ENCODE data around the gene OCIAD2.

The OCIAD2 gene

DNA sequence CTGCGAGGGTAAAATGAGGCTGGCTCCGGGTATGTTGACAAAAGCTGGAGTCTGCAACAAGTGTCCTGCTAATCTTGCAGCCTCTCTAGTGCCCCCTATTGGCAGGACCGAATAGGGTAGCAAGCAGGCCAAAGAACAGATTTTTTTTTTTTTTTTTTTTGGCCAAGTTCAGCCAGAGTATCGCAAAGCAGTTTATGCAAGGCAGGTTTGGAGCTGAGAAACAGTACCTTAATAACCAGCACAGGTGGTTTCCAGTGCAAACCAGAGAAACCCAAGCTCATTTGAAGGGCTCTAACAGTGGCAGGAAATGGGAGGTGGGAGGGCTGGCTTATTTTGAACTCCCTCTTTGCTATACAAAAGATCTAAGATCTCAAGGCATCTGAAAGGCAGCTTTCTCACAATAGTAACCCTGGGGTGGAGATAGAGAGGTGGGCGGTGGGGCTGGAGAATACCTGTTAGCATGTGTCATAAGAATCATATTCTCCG, 38.2 kb upstream of the OCIAD2 start:
- peak; percentile 39; the same call in 1 of the 2 replicates for TF ChIP-seq CTCF (IDR thresholded peaks at IDR 0.05; ENCODE audit: control insufficient read depth, extremely low read depth, insufficient read depth)
- no peak overlapping the region for H3K4me3 ChIP-seq (ENCODE audit: low read depth, low read length)
- DNase-seq (ENCODE audit: low read depth): no peak

DNA sequence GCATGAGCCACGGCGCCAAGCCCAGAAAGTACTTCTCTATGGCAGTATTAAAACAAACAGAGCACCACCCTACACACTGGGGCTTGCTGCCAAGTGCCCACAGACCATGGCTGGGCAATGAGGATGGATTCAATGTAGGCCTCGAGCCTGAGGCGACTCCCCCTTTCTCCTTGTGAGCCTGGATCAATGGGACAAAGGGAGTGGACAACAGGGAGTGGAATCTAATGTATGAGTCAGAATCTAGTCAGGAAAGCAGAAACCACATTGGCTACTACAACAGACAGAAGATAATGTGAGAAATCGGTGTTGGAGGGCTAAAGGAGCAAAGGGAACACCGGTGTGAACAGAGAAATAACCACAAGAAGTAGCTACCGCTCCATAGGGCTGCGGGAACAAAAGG, 37.7 kb upstream of the OCIAD2 start:
- no peak overlapping the region for H3K4me3 ChIP-seq (ENCODE audit: low read depth, low read length)
- no peak for TF ChIP-seq CTCF (IDR thresholded peaks at IDR 0.05; ENCODE audit: control insufficient read depth, extremely low read depth, insufficient read depth)

DNA sequence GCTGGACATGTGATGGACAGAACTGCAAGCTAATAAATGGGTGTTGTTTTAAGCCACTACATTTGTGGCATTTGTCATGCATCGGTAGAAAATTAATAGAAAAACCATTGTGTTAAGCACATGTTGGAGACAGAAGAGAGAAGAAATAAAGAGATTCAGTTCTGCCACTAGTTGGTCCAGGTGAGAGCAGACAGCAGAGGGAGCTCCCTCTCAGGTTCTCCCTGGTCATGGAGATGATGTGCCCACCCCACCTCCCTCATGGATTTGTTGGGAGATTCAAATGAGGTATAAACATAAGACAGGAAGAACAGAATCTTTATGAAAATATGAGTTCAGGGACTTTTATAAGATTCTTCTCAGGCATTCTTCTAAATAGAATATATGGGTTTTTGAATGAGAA, 36.8 kb upstream of the OCIAD2 start:
- no peak overlapping the region for H3K4me3 ChIP-seq (ENCODE audit: low read depth, low read length)
- TF ChIP-seq CTCF (IDR thresholded peaks at IDR 0.05; ENCODE audit: control insufficient read depth, extremely low read depth, insufficient read depth): peak; percentile 62
- DNase-seq (ENCODE audit: low read depth): no peak

More for the DNA sequence above, 37.7 kb upstream of the OCIAD2 start:
- no peak for DNase-seq (ENCODE audit: low read depth)

DNA sequence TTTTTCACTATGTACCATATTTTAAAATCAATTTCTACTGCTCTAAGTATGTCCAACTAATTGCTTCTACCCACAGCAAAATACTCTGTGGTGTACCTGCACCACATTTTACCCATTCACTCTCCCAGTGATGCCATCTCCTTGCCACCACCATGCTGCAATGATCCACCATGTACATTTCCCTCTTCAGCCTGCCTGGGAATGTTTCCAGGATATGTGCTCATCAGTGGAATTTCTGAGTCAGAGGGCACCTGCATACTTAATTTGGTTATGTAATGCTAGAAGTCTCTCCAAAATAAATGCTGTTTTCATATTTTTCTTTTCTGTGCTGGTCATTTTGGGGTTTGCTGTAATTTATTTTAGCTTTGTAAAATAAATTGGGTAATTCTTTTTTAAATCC, 33.2 kb upstream of the OCIAD2 start:
- no peak for TF ChIP-seq CTCF (IDR thresholded peaks at IDR 0.05; ENCODE audit: control insufficient read depth, extremely low read depth, insufficient read depth)
- peak; percentile 46 for DNase-seq (ENCODE audit: low read depth)
- no peak overlapping the region for H3K4me3 ChIP-seq (ENCODE audit: low read depth, low read length)

DNA sequence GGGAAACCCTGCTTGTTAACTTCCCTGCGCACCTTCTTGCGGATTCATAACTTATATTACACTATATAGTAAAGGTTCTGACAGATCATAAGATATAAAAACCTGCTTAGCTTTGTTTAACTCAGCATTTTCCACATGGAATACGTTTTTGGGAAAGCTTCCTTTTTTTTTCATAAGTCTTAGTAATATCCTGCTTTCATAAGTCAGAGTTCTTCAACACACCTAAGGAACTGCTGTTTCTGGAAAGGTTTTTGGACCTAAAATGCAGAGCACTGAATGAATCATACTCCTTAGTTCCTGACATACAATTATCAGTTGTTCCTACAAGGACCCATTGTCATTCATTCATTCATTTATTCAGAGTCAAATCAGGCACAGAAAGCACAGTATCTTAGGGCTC, 32.3 kb upstream of the OCIAD2 start:
- H3K4me3 ChIP-seq (ENCODE audit: low read depth, low read length): no peak overlapping the region
- no peak for DNase-seq (ENCODE audit: low read depth)
- no peak for TF ChIP-seq CTCF (IDR thresholded peaks at IDR 0.05; ENCODE audit: control insufficient read depth, extremely low read depth, insufficient read depth)

DNA sequence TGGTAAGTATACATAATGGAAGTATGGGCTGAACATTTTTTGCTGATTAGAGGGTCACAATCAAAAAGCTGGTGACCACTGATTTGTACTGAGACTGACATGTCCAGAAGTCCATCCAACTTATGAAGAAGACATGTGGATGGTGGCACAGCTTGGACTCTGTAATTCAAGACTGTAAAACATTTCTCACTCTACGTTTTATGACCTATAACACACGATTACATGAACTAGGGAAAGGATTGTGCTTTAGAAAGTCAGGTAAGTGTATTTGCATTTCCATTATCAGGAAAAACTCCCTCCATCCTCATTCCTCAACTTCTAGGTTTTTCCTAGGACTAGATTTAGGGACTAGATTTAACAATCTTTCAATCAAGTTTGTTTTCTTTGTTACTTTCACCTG, 30.5 kb upstream of the OCIAD2 start:
- no peak for DNase-seq (ENCODE audit: low read depth)
- TF ChIP-seq CTCF (IDR thresholded peaks at IDR 0.05; ENCODE audit: control insufficient read depth, extremely low read depth, insufficient read depth): no peak
- H3K4me3 ChIP-seq (ENCODE audit: low read depth, low read length): no peak overlapping the region

GRCh38 chr4:48931459-48931858, 24.9 kb upstream of the OCIAD2 start:
- 0 out of 2 replicates have a peak, but pooled peaks have one; percentile 5 for TF ChIP-seq CTCF (IDR thresholded peaks at IDR 0.05; ENCODE audit: control insufficient read depth, extremely low read depth, insufficient read depth)
- H3K4me3 ChIP-seq (ENCODE audit: low read depth, low read length): no peak overlapping the region
- no peak for DNase-seq (ENCODE audit: low read depth)
